ENCODE results near the gene TNFAIP8L1.

TNFAIP8L1 gene

GRCh38 chr19:4657835-4658234, 18.5 kb downstream of the TNFAIP8L1 start:
- Histone ChIP-seq H3F3A (ENCODE audit: low read depth) (no peaks in the 10 kb centered on the region), H3K4me2 (ENCODE audit: low read depth, low read length, poor library complexity, severe bottlenecking) (no peak overlapping the region), H3K27me3 (ENCODE audit: insufficient read depth, low read length, poor library complexity, severe bottlenecking) (no peaks in the 10 kb centered on the region), H3K4me1 (ENCODE audit: insufficient read depth, low read length, poor library complexity, severe bottlenecking) (no peaks in the 10 kb centered on the region), H3K9me3 (ENCODE audit: insufficient read depth, low read depth, low read length) (no peaks in the 10 kb centered on the region), H2AFZ (ENCODE audit: low read length) (no peak overlapping the region), H3K9me2 (replicated peaks; ENCODE audit: low read depth, low read length) (no peaks in the 10 kb centered on the region), H3K79me2 (ENCODE audit: insufficient read depth, low read length) (no peaks in the 10 kb centered on the region), H3K4me3 (ENCODE audit: low read length, poor library complexity, severe bottlenecking) (no peak overlapping the region), H3K36me3 (ENCODE audit: insufficient read depth, low read length) (peaks cover 51% of the 10 kb centered on the region; the same call in 1 of the 2 replicates), H4K20me1 (ENCODE audit: insufficient read depth, low read length, poor library complexity, severe bottlenecking) (no peaks in the 10 kb centered on the region), H3K9ac (ENCODE audit: low read depth, low read length, poor library complexity, severe bottlenecking) (no peak overlapping the region)
- TF ChIP-seq EZH2phosphoT487 (IDR thresholded peaks at IDR 0.05; ENCODE audit: borderline replicate concordance) (no peak), CTCF (conservative IDR thresholded peaks at IDR 0.05; ENCODE audit: low read length) (no peak)

- Histone ChIP-seq H3K79me2 (ENCODE audit: insufficient read depth, low read length) (no peaks in the 10 kb centered on the region), H3F3A (ENCODE audit: low read depth) (no peaks in the 10 kb centered on the region), H2AFZ (ENCODE audit: low read length) (no peak overlapping the region), H3K9me3 (ENCODE audit: insufficient read depth, low read depth, low read length) (no peaks in the 10 kb centered on the region), H3K4me3 (ENCODE audit: low read length, poor library complexity, severe bottlenecking) (no peak overlapping the region), H3K4me2 (ENCODE audit: low read depth, low read length, poor library complexity, severe bottlenecking) (no peak overlapping the region), H3K27me3 (ENCODE audit: insufficient read depth, low read length, poor library complexity, severe bottlenecking) (no peaks in the 10 kb centered on the region), H3K4me1 (ENCODE audit: insufficient read depth, low read length, poor library complexity, severe bottlenecking) (no peaks in the 10 kb centered on the region), H3K36me3 (ENCODE audit: insufficient read depth, low read length) (peaks cover 52% of the 10 kb centered on the region; the same call in 1 of the 2 replicates), H3K9ac (ENCODE audit: low read depth, low read length, poor library complexity, severe bottlenecking) (no peak overlapping the region), H3K9me2 (replicated peaks; ENCODE audit: low read depth, low read length) (no peaks in the 10 kb centered on the region), H4K20me1 (ENCODE audit: insufficient read depth, low read length, poor library complexity, severe bottlenecking) (no peaks in the 10 kb centered on the region)
- TF ChIP-seq CTCF (conservative IDR thresholded peaks at IDR 0.05; ENCODE audit: low read length) (peak; percentile 56), EZH2phosphoT487 (IDR thresholded peaks at IDR 0.05; ENCODE audit: borderline replicate concordance) (no peak)
Observed at GRCh38 chr19:4660181-4660791, 21.0 kb downstream of the TNFAIP8L1 start.

GRCh38 chr19:4660993-4661392, 21.7 kb downstream of the TNFAIP8L1 start:
- no peaks in the 10 kb centered on the region for H3K9me2 ChIP-seq (replicated peaks; ENCODE audit: low read depth, low read length)
- no peak overlapping the region for H3K4me3 ChIP-seq (ENCODE audit: low read length, poor library complexity, severe bottlenecking)
- H3K36me3 ChIP-seq (ENCODE audit: insufficient read depth, low read length) = peaks cover 51% of the 10 kb centered on the region; the same call in 1 of the 2 replicates
- no peak overlapping the region for H2AFZ ChIP-seq (ENCODE audit: low read length)
- no peak overlapping the region for H3K9ac ChIP-seq (ENCODE audit: low read depth, low read length, poor library complexity, severe bottlenecking)
- H4K20me1 ChIP-seq (ENCODE audit: insufficient read depth, low read length, poor library complexity, severe bottlenecking) = no peaks in the 10 kb centered on the region
- H3F3A ChIP-seq (ENCODE audit: low read depth) = no peaks in the 10 kb centered on the region
- no peaks in the 10 kb centered on the region for H3K79me2 ChIP-seq (ENCODE audit: insufficient read depth, low read length)
- H3K4me2 ChIP-seq (ENCODE audit: low read depth, low read length, poor library complexity, severe bottlenecking) = no peak overlapping the region
- no peaks in the 10 kb centered on the region for H3K9me3 ChIP-seq (ENCODE audit: insufficient read depth, low read depth, low read length)
- H3K4me1 ChIP-seq (ENCODE audit: insufficient read depth, low read length, poor library complexity, severe bottlenecking) = no peaks in the 10 kb centered on the region
- H3K27me3 ChIP-seq (ENCODE audit: insufficient read depth, low read length, poor library complexity, severe bottlenecking) = no peaks in the 10 kb centered on the region
- no peak for TF ChIP-seq EZH2phosphoT487 (IDR thresholded peaks at IDR 0.05; ENCODE audit: borderline replicate concordance)
- no peak for TF ChIP-seq CTCF (conservative IDR thresholded peaks at IDR 0.05; ENCODE audit: low read length)

Data from Loucy (cell line).